Uterus (tissue), 4 donors: ENCODE results near the gene WDFY4. TPM values are rescaled to one million over a fixed set of nuclear protein-coding genes. Genes with fewer than 3 reads are reported as not detected.

Experiments used
- DNase-seq, 2 donors: peaks; one replicate each; pipeline ENCODE4 v3.0.0-alpha.2; 2019 to 2020
- H3K27ac ChIP-seq, 2 donors: fragments of 200-600 bp; sonication (generic); 1 replicate in 1 of 2; 2 replicates in 1 of 2; pipeline ENCODE4 v1.5.1; 2016 to 2018
- H3K27me3 ChIP-seq, 2 donors: fragments of 200-600 bp; sonication (generic); one replicate each; pipeline ENCODE4 v1.5.1; 2018 to 2019; ENCODE audit warnings: control low read depth in 1 of 2
- H3K36me3 ChIP-seq, 2 donors: fragments of 200-600 bp; sonication (generic); one replicate each; pipeline ENCODE4 v1.5.1; 2019; ENCODE audit warnings: control low read depth in 1 of 2
- H3K4me1 ChIP-seq, 2 donors: fragments of 200-600 bp; sonication (generic); one replicate each; pipeline ENCODE4 v1.5.1; 2018 to 2019; ENCODE audit warnings: control low read depth in 1 of 2
- H3K4me3 ChIP-seq, 2 donors: fragments of 200-600 bp; sonication (generic); 1 replicate in 1 of 2; 2 replicates in 1 of 2; pipeline ENCODE4 v1.5.1; 2018 to 2019; ENCODE audit warnings: mild to moderate bottlenecking in 1 of 2
- H3K9me3 ChIP-seq, 2 donors: fragments of 200-600 bp; sonication (generic); one replicate each; pipeline ENCODE4 v1.5.1; 2019; ENCODE audit warnings: control low read depth in 1 of 2
- POLR2A ChIP-seq, 2 donors: fragments of 450-650 bp; IDR thresholded peaks; one replicate each; pipeline ENCODE4 v1.6.1; 2016; ENCODE audit warnings: antibody characterized with exemption in 2 of 2, mild to moderate bottlenecking in 1 of 2, moderate library complexity in 1 of 2
- intact Hi-C: fragments of 100-400 bp; cut with DNase I; formaldehyde crosslinking; loops from one replicate; pipeline ENCODE4 v1.15.1; 2023; ENCODE audit warnings: low total_unique reads
- total RNA-seq, 4 donors: library from RNA; depleted of rRNA in 3 of 4; stranded (reverse); fragments of >200 nt in 3 of 4; gene quantifications; one replicate each; pipeline versions ENCODE4 v1.1.0 to v1.2.4, GENCODE V29; 2014 to 2023
- TF ChIP-seq, protein P1 (sequence below), 4 experiments: fragments of 200-600 bp in 2 of 4; fragments of 450-650 bp in 2 of 4; sonication (generic) in 2 of 4; IDR thresholded peaks; one replicate each; pipeline ENCODE4 v1.5.1; 2016 to 2019; ENCODE audit warnings: antibody characterized with exemption in 4 of 4, mild to moderate bottlenecking in 2 of 4, moderate library complexity in 1 of 4
- donor health status: DM: yes; HTN: yes; CAD: no.

WDFY4 gene
- total RNA-seq, 4 donors from 2014 or later: 0.26 to 5.2 (median 1.2) TPM

DNA sequence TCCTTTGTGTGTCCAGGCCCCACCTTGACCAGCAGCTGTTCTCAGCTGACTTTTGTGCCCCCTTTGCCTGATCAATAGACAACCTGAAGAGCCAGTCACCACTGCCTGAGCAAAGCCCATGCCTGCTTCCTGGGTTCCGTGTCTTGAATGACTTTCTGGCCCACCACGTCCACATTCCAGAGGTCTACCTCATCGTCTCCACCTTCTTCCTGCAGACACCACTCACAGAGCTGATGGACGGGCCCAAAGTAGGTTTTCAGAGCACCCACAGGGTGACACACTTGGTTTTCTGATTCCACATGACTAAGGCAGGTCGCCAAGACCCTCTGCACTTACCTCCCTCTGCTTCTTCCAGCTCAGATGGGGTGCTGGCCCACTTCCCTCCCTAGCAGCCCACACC, 126.8 kb downstream of the WDFY4 start:
- no peak overlapping the region for H3K27ac ChIP-seq
- intact Hi-C loops: no loop called here
- H3K4me1 ChIP-seq: no peaks in the 10 kb centered on the region
- H3K4me3 ChIP-seq: no peak overlapping the region
- H3K27me3 ChIP-seq: no peaks in the 10 kb centered on the region
- no peaks in the 10 kb centered on the region for H3K9me3 ChIP-seq
- no peak for DNase-seq
- TF ChIP-seq POLR2A (IDR thresholded peaks at IDR 0.05): no peak
- TF ChIP-seq, protein P1, sequence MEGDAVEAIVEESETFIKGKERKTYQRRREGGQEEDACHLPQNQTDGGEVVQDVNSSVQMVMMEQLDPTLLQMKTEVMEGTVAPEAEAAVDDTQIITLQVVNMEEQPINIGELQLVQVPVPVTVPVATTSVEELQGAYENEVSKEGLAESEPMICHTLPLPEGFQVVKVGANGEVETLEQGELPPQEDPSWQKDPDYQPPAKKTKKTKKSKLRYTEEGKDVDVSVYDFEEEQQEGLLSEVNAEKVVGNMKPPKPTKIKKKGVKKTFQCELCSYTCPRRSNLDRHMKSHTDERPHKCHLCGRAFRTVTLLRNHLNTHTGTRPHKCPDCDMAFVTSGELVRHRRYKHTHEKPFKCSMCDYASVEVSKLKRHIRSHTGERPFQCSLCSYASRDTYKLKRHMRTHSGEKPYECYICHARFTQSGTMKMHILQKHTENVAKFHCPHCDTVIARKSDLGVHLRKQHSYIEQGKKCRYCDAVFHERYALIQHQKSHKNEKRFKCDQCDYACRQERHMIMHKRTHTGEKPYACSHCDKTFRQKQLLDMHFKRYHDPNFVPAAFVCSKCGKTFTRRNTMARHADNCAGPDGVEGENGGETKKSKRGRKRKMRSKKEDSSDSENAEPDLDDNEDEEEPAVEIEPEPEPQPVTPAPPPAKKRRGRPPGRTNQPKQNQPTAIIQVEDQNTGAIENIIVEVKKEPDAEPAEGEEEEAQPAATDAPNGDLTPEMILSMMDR (IDR thresholded peaks at IDR 0.05): no peak
- H3K36me3 ChIP-seq: no peaks in the 10 kb centered on the region

DNA sequence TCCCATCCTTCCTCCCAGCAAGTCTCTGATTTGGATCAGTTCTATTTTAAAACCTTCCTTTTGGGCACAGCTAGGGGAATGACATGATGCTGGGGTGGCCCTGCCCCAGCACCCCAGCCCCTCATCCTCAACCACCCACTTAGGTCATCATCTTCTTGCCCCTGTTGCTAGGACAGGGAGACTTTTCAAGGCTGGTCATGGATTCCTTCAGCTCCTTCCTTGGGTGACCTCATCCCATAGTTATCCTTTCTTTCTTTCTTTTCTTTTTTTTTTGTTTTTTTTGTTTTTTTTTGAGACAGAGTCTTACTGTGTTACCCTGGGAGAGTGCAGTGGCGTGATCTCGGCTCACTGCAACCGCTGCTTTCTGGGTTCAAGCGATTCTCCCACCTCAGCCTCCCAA, 127.2 kb downstream of the WDFY4 start:
- intact Hi-C loops: no loop called here

DNA sequence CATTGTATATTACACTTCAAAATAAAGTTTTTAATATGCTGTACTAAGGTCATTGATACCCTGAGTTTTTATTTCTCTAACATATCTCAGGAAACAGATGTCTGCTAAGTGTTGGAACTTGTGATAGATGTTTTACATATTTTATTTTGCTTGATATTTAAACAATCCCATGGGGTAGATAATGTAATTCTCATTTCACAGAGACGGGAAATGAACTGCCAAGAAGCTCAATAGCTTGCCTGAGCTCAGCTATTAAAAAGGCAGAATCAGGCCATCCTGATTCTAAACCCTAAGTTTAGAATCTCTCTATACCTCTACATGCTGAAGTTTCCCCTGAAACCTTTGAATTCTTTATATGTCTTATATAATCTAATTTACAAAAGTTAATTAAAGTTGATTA, 128.6 kb downstream of the WDFY4 start:
- DNase-seq: no peak
- intact Hi-C loops: no loop called here
- Histone ChIP-seq H3K4me1 (no peaks in the 10 kb centered on the region), H3K27ac (no peak overlapping the region), H3K9me3 (no peaks in the 10 kb centered on the region), H3K4me3 (no peak overlapping the region), H3K27me3 (no peaks in the 10 kb centered on the region), H3K36me3 (no peaks in the 10 kb centered on the region)
- no peak for TF ChIP-seq POLR2A (IDR thresholded peaks at IDR 0.05)
- TF ChIP-seq, protein P1 (IDR thresholded peaks at IDR 0.05): no peak

More for the DNA sequence above, 127.2 kb downstream of the WDFY4 start:
- Histone ChIP-seq H3K36me3 (no peaks in the 10 kb centered on the region), H3K4me3 (no peak overlapping the region), H3K9me3 (no peaks in the 10 kb centered on the region), H3K27ac (no peak overlapping the region), H3K27me3 (no peaks in the 10 kb centered on the region), H3K4me1 (no peaks in the 10 kb centered on the region)
- TF ChIP-seq POLR2A (IDR thresholded peaks at IDR 0.05): no peak
- TF ChIP-seq, protein P1 (IDR thresholded peaks at IDR 0.05): no peak
- no peak for DNase-seq

DNA sequence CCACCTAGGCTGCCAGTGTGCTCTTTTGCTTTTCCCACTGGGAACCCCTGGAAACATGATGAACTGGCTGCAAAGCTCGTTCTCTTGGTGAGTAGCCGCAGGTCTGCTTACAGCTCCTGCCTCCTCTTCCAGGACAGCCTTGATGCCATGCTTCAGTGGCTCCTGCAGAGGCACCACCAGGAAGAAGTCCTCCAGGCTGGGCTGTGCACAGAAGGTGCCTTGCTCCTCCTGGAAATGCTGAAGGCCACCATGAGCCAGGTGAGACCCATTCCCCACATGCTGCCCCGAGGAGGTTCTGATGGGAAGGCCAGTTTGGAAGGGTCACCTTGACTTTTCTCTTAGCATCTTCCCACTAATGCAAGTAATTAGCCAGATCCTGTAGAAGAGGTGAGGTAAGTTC, 129.2 kb downstream of the WDFY4 start:
- Histone ChIP-seq H3K27me3 (no peaks in the 10 kb centered on the region), H3K4me1 (no peaks in the 10 kb centered on the region), H3K36me3 (no peaks in the 10 kb centered on the region), H3K27ac (no peak overlapping the region), H3K9me3 (no peaks in the 10 kb centered on the region), H3K4me3 (no peak overlapping the region)
- DNase-seq: no peak
- intact Hi-C loops: no loop called here
- TF ChIP-seq, protein P1 (IDR thresholded peaks at IDR 0.05): no peak
- TF ChIP-seq POLR2A (IDR thresholded peaks at IDR 0.05): no peak

DNA sequence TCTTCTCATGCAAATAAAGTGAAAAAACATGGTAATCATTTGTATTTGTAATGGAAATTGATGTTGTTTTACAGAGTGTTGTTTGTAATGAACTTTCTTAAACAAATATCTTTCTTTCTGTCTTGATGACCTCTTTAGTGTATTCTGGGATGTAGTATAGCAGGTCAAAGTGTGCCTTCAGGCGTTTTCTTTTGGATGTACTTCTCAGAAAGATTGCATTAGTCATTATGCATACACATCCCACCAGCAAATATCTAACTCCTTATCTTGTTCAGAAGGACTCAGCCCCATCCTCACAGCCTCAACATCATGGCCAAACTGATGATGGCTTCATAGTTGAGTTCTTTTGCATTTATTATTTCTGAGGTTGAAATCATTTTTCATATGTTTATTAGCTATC, 130.3 kb downstream of the WDFY4 start:
- no peak for DNase-seq
- no peaks in the 10 kb centered on the region for H3K36me3 ChIP-seq
- intact Hi-C loops: no loop called here

More for the DNA sequence above, 130.3 kb downstream of the WDFY4 start:
- H3K4me3 ChIP-seq: no peak overlapping the region
- no peaks in the 10 kb centered on the region for H3K4me1 ChIP-seq
- TF ChIP-seq POLR2A (IDR thresholded peaks at IDR 0.05): no peak
- TF ChIP-seq, protein P1 (IDR thresholded peaks at IDR 0.05): no peak
- H3K27ac ChIP-seq: no peak overlapping the region
- no peaks in the 10 kb centered on the region for H3K9me3 ChIP-seq
- no peaks in the 10 kb centered on the region for H3K27me3 ChIP-seq
